Keratinocyte (primary cell): ENCODE results near the gene TRAF3IP3. TPM values are rescaled to one million over a fixed set of nuclear protein-coding genes. Genes with fewer than 3 reads are reported as not detected.

Experiments
- DNase-seq: peaks from one replicate; pipeline ENCODE4 v3.0.0-alpha.2; 2011; ENCODE audit warnings: low read depth, missing footprints, low spot score
- FAIRE-seq: peaks from 2 replicates; lab custom pipeline; 2011; peaks lifted over from hg19 to GRCh38; lab: Jason Lieb, UNC
- H2AFZ ChIP-seq: 2 replicates; pipeline ENCODE4 v1.6.0; 2012; ENCODE audit warnings: low read length, control low read depth, inconsistent platforms; ENCODE audit not compliant: control insufficient read depth
- H3K27ac ChIP-seq: 2 replicates; pipeline ENCODE4 v1.5.1; 2011; ENCODE audit warnings: low read length; ENCODE audit not compliant: control insufficient read depth, insufficient read depth
- H3K27me3 ChIP-seq: 3 replicates; pipeline ENCODE4 v1.6.0; 2011; ENCODE audit warnings: low read length; ENCODE audit not compliant: control insufficient read depth, insufficient read depth; ENCODE audit errors: extremely low read depth
- H3K36me3 ChIP-seq, 2 experiments: 2 replicates in 1 of 2; 3 replicates in 1 of 2; pipeline ENCODE4 v1.5.1; 2011; ENCODE audit warnings: low read length in 2 of 2, mild to moderate bottlenecking in 1 of 2; ENCODE audit not compliant: control insufficient read depth in 2 of 2, insufficient read depth in 2 of 2; ENCODE audit errors: extremely low read depth in 1 of 2
- H3K4me1 ChIP-seq: 3 replicates; pipeline ENCODE4 v1.5.1; 2011; ENCODE audit warnings: low read length; ENCODE audit not compliant: control insufficient read depth, insufficient read depth; ENCODE audit errors: extremely low read depth
- H3K4me2 ChIP-seq: 3 replicates; pipeline ENCODE4 v1.6.0; 2011; ENCODE audit warnings: low read depth, low read length; ENCODE audit not compliant: control insufficient read depth, insufficient read depth; ENCODE audit errors: extremely low read depth
- H3K4me3 ChIP-seq, 3 experiments: fragments of 200-600 bp in 1 of 3; sonication (generic) in 1 of 3; 2 replicates in 2 of 3; 3 replicates in 1 of 3; pipeline ENCODE4 v1.5.1; 2011 to 2016; ENCODE audit warnings: low read length in 3 of 3, mild to moderate bottlenecking in 3 of 3, control low read depth in 2 of 3, inconsistent platforms in 1 of 3, low read depth in 1 of 3, mixed read lengths in 1 of 3, mixed run types in 1 of 3, moderate library complexity in 1 of 3; ENCODE audit not compliant: control insufficient read depth in 2 of 3, insufficient read depth in 2 of 3; ENCODE audit errors: extremely low read depth in 1 of 3
- H3K79me2 ChIP-seq: 2 replicates; pipeline ENCODE4 v1.6.0; 2012; ENCODE audit warnings: low read length; ENCODE audit not compliant: control insufficient read depth, insufficient read depth
- H3K9ac ChIP-seq: 3 replicates; pipeline ENCODE4 v1.6.0; 2011; ENCODE audit warnings: low read length; ENCODE audit not compliant: control insufficient read depth, insufficient read depth; ENCODE audit errors: extremely low read depth
- H3K9me1 ChIP-seq: 3 replicates; pipeline ENCODE4 v1.6.0; 2011; ENCODE audit warnings: low read length; ENCODE audit not compliant: control insufficient read depth, insufficient read depth; ENCODE audit errors: extremely low read depth
- H3K9me3 ChIP-seq: 2 replicates; pipeline ENCODE4 v1.5.1; 2012; ENCODE audit warnings: low read depth, low read length; ENCODE audit not compliant: control insufficient read depth
- H4K20me1 ChIP-seq: 3 replicates; pipeline ENCODE4 v1.6.0; 2011; ENCODE audit warnings: low read length; ENCODE audit not compliant: control insufficient read depth, insufficient read depth; ENCODE audit errors: extremely low read depth
- CTCF ChIP-seq, 3 experiments: IDR thresholded peaks in 1 of 3; conservative IDR thresholded peaks in 1 of 3; optimal IDR thresholded peaks in 1 of 3; 2 replicates in 2 of 3; 3 replicates in 1 of 3; pipeline versions ENCODE3 to v1.5.1; 2011; ENCODE audit warnings: low read length in 3 of 3, mild to moderate bottlenecking in 3 of 3, moderate library complexity in 2 of 3, control low read depth in 1 of 3, inconsistent platforms in 1 of 3; ENCODE audit not compliant: insufficient read depth in 2 of 3; ENCODE audit errors: extremely low read depth in 1 of 3
- EZH2 ChIP-seq: IDR thresholded peaks from one replicate; pipeline ENCODE4 v1.6.1; 2012; ENCODE audit warnings: inconsistent platforms, mild to moderate bottlenecking, low read length, moderate library complexity
- dilution Hi-C: fragments of 300-500 bp; cut with MboI; formaldehyde crosslinking; loops from one replicate; pipeline ENCODE4 v1.7.0; 2020; ENCODE audit warnings: low sequenced_read_pairs; ENCODE audit not compliant: extremely low pct_ligation_motif_present
- polyA plus RNA-seq, 5 experiments: library from polyadenylated mRNA; depleted of rRNA in 3 of 5; stranded (reverse) in 3 of 5; stranded (forward) in 1 of 5; unstranded in 1 of 5; fragments of >200 nt; gene quantifications; 1 replicate in 1 of 5; 2 replicates in 3 of 5; 3 replicates in 1 of 5; pipeline versions ENCODE4 v1.2.1 to v1.2.3, GENCODE V29; 2011 to 2012; ENCODE audit warnings: missing spikeins in 2 of 5, low read depth in 1 of 5, low replicate concordance in 1 of 5

TRAF3IP3 gene
- polyA plus RNA-seq, 1 donor (not counting 4 experiments of a cell fraction or from before 2014, with no cell fraction given) = 0.16 TPM

- DNase-seq (no peak), FAIRE-seq (peak; percentile 43)
- peaks cover 2% of the 10 kb centered on the region for H3K9me1 ChIP-seq
- no peaks in the 10 kb centered on the region for H3K27me3 ChIP-seq
- H3K9ac ChIP-seq = peak overlapping the region; percentile 100
- peaks cover 37 to 55% of the 10 kb centered on the region in 2 experiments for H3K36me3 ChIP-seq
- peaks cover 95% of the 10 kb centered on the region for H3K79me2 ChIP-seq
- H3K27ac ChIP-seq = peak overlapping the region; percentile 99
- no peak overlapping the region for H2AFZ ChIP-seq
- no peaks in the 10 kb centered on the region for H3K9me3 ChIP-seq
- TF ChIP-seq CTCF (optimal IDR thresholded peaks at IDR 0.05 in 1 of 3, IDR thresholded peaks at IDR 0.05 in 1 of 3, conservative IDR thresholded peaks at IDR 0.05 in 1 of 3; ENCODE audit: extremely low read depth in 1 of 3, insufficient read depth in 2 of 3, low read length in 3 of 3) = no peak
- no peak for TF ChIP-seq EZH2
- dilution Hi-C loops = no loop called here
- peak overlapping the region; percentile 67 for H3K4me2 ChIP-seq
- peaks cover 58% of the 10 kb centered on the region for H4K20me1 ChIP-seq
- peaks cover 57% of the 10 kb centered on the region for H3K4me1 ChIP-seq
- peak overlapping the region; percentile 81 to 92 (median 90) for H3K4me3 ChIP-seq
These were observed 46.4 kb downstream of the TRAF3IP3 start for GRCh38 chr1:209802117-209802779.

GRCh38 chr1:209802780-209803152 lies 46.9 kb downstream of the TRAF3IP3 start:
- Histone ChIP-seq H3K4me3 (peak overlapping the region; percentile 81 to 92 (median 90)), H2AFZ (no peak overlapping the region), H3K9me3 (no peaks in the 10 kb centered on the region), H3K36me3 (peaks cover 34 to 50% of the 10 kb centered on the region in 2 experiments), H3K27me3 (no peaks in the 10 kb centered on the region), H3K79me2 (peaks cover 95% of the 10 kb centered on the region), H4K20me1 (peaks cover 54% of the 10 kb centered on the region), H3K9ac (peak overlapping the region; percentile 100), H3K27ac (peak overlapping the region; percentile 99), H3K4me1 (peaks cover 62% of the 10 kb centered on the region), H3K4me2 (peak overlapping the region; percentile 67), H3K9me1 (peaks cover 2% of the 10 kb centered on the region)
- no peak for DNase-seq
- TF ChIP-seq CTCF (optimal IDR thresholded peaks at IDR 0.05 in 1 of 3, IDR thresholded peaks at IDR 0.05 in 1 of 3, conservative IDR thresholded peaks at IDR 0.05 in 1 of 3; ENCODE audit: extremely low read depth in 1 of 3, insufficient read depth in 2 of 3, low read length in 3 of 3) = no peak
- TF ChIP-seq EZH2 = no peak
- dilution Hi-C loops = no loop called here
- peak; percentile 41 for FAIRE-seq
